GM04503 (cell line): ENCODE measurements around the gene TREML1.

Experiments used
- DNase-seq: peaks from one replicate; pipeline ENCODE4 v3.0.0-alpha.2; 2012; ENCODE audit warnings: low read depth

TREML1 gene

DNA sequence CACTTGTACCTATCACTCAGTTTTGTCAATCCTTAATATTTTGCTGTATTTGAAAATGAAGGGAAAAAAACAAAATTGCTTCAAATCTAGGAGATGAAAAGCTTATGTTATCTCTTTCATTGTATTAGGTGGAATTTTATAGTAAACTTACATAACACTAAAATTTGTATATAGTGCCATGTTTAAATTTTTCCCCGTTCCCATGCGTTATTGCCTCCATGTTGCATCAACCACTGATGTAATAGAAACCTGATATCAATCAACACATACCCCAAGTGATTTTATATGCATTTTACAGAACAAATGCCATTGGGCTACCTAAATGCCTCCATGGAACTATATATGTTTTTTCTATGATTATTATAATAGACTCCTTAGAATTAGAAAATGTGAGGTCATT, 23.5 kb upstream of the TREML1 start:
- no peak for DNase-seq

DNA sequence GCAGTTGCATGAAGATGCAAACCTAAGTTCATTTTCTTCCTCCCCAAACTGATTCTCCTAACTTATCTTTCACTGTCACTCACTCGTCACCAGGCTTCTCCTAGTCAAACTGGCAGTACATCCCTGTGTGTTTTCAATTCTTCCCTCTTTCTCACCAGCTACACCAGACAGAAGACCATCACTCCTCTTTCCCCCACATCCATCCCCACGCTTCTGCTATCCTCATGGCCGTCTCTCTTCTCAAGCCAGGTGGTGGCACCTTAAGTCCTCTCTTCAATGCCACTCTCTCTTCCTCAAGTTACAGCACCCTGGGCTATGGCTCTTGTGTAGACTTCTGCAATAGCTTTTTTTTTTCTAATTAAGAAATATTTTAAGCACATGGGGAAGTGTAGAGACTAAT, 23.1 kb upstream of the TREML1 start:
- no peak for DNase-seq

DNA sequence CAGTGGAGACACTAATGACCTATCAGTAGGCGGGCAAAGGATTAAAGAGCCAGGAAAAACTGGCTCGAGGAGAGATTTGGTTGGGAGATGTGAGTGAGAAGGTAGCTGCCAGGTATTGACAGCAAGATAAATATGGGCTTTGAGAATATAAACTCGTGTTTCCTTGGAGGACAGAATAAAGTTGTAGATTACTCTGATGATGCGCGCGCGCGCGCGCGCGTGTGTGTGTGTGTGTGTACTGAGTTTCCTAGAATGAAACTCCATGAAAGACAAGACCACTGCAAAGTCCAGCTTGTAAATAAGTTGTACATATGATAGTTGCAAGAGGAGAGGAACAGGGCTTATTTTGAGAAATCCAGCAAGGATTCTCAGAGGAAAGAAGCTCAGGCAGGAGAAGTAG, 22.0 kb upstream of the TREML1 start:
- DNase-seq, result no peak

- DNase-seq, result no peak
These were observed 20.9 kb upstream of the TREML1 start for GRCh38 chr6:41175084-41175483.

DNA sequence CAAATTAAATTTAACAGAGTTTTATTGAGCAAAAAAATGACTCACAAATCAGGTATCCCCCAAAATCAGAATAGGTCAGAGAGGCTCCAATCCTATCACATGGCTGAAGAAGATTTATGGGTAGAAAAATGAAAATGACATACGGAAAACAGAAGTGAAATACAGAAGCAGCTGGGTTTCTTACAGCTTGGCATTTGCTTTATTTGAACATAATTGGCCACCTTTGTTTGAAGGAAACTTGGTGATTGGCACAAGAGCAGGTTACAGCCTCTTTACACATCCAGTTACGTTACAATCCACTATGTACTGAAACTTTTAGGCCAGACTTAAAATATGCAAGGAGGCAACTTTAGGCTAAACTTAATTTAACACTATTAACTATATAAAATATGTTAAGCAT, 20.5 kb upstream of the TREML1 start:
- DNase-seq, result no peak

GRCh38 chr6:41171908-41172307, 17.8 kb upstream of the TREML1 start:
- no peak for DNase-seq

DNA sequence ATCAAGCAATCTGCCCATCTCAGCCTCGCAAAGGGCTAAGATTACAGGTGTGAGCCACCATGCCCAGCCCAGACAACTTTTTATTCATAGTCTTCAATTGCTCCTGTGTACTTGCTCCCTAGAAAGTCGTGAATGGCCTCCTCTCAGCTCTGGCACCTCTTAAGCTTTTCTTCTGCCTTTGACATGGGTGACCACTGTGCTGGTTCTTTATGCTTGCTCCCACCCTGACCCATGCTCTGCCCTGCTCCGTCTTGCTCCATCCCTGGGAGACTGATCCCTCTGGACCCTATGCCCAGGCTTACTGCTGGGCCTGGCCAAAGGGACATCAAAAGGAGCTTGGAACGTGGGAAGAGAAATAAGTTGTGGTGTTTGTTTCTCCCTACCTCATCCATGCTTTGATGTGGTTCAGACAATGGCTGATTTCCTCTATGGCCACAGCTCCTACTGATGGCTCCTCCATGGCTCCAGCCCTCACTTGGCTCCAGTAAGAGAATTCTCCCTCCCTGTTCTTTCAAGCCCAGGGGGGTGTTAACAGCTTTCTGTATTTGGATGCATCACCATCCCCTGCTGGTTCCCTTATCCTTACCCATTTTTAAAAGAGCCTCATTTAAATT, 16.5 kb upstream of the TREML1 start:
- no peak for DNase-seq

GRCh38 chr6:41167173-41167963, 13.2 kb upstream of the TREML1 start:
- DNase-seq, result no peak

GRCh38 chr6:41164551-41165120, 10.5 kb upstream of the TREML1 start:
- no peak for DNase-seq

GRCh38 chr6:41163419-41163717, 9.2 kb upstream of the TREML1 start:
- DNase-seq, result no peak

DNA sequence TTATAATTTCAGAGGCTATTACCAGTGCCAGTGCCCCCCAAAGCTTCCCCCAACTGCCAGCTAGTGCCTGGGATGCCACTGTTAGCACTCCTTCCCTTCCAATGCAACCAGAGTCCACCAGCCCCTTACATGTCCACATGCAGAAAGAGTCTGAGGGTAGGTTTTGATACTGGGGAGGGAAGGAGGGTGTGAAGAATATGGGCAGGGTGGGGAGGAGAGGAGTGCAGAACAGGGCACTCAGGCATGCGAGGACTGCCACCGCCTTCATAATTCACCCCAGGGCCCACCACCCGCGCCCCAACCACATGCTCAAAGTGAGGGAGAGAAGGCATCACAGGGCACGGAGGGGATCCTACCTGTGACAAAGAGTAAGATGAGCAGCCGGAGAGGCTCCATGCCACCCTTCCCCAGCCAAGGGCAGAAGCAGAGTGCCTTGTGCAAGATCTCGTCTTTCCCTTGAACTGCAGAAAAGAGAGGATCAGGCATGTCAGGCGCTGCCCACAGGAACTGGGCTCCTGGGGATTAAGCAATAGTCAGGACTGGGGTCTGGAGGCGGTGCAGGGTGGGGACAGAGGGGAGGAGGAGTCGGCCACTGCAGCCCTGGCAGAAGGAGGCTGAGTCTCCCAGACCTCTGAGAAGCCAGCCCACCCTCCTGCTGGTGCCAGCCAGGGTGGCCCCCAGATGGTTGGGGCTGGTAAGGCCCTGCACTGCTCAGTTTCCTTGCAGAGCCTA, 8.7 kb upstream of the TREML1 start, which contains the start of gene TREM2:
Gene TREM2 (minus strand): TSS at position 430 of the 732 bp plus-strand sequence. CDS start 34 bp downstream, at position 396.
- DNase-seq, result no peak

DNA sequence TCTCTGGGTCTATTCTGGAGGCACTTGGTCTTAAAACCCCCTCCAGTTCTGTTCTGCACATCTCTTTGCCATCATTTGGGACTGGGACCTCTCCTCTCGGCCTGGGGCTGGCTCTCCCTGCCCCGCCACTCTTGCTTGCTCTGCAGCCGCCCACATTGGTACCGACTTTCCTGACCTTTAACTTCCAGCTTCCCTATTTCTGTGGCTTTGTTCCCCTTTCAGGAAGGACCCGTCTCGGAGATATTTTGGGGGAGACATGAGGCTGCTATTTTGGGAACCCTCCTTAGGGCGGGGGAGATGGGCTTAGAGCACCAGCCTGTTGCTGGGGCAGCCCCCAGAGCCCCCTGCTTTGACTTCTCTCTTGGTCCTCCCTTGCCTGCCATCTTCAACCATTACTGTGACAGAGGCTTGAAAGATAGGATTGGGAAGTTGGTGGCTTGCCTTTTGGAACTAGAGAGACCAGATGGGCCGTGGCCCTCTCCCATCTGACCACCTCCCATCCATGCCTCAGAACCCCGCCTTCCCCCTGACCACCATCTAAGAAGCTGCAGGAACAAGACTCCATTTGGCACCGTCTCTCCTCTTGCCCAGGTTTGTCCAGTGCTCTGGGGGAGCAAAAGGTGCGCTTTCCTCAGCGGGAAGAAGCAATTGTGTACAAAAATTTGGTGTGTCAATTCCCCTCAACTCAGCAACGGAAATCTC, 7.9 kb upstream of the TREML1 start:
- no peak for DNase-seq

DNA sequence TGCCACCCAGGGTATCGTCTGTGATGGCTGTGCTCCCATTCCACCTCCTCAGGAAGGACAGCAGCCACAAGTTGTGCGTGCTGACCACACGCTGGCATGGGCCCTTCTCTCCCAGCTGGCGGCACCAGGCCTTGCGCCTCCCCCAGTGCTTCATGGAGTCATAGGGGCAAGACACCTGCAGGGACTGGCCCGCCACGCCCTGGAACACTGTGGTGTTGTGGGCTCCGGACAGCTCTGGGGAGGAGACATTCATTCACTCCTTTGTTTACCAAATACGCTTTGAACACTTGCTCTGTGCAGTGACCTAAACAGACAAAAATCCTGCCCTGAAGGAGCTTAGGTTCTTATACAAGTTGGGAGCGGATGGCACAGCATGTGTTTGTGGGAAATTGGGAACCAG, 7.2 kb upstream of the TREML1 start:
- no peak for DNase-seq

- no peak for DNase-seq
These were observed 6.8 kb upstream of the TREML1 start for GRCh38 chr6:41160933-41161332.

DNA sequence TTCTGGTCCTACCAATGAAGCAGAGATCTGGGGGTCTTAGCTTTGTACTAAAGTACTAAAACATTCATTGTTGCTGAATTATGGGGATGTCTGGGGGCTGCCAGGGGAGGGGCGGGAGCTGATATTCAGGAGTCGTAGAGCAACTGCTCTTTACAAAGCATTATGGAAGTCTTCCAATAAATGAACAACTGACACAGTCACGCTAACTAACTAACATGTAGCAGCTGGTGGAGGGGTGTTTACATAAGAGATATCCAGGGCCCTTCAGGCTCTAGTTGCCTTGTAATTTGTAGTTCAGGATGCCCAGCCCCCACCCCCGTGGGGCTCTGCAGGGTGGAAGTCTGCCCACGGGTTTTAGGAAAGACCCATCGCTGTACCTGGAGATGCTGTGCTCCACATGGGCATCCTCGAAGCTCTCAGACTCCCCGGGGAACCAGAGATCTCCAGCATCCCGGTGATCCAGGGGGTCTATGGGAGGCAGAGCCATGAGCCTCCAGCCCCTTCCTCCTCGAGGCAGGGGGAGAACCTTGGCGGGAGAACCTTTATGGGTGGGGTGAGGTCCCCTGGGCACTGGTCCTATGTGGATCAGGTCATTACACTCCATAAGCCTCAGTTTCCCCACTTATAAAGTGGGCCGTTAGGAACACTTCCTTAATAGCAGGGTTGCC, 5.4 kb upstream of the TREML1 start:
- DNase-seq, result no peak

DNA sequence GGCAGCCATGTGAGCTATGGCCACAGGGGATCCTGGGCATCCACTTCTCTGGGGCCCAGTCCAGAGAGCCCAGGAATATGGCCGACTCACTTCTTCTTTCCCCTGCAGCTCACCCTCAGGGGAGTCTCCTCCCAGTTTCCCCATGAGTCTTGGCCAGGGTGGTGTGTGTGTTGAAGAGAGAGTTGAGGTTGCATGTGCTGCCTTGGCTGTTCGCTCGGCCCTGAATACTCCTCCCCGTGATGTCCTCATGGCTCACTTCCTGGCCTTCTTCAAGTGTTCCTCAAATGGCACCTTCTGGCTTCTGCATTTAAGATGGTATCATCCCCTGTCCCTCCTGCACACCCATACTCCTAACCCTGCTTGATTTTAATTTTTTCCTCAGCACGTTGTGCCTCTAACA, 3.2 kb upstream of the TREML1 start:
- no peak for DNase-seq

DNA sequence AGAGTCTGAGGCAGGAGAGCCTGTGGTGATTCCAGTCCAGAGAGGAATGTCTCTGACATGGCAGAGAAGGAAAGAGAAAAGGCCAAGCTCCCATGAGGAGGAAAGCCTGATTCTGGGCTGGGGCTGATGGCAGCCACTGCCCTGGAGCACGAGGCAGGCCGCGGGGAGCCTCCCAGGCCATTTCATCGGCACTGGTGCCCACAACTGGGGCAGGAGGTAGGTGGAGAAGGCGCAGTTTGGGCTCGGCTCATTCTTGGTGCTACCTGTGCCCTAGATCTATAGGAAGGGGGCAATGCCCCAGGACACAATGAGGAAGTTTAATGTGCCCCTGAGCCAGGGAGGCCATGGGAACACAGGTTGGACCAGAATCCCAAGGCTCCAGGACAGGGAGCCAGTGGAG, 2.6 kb upstream of the TREML1 start:
- no peak for DNase-seq

DNA sequence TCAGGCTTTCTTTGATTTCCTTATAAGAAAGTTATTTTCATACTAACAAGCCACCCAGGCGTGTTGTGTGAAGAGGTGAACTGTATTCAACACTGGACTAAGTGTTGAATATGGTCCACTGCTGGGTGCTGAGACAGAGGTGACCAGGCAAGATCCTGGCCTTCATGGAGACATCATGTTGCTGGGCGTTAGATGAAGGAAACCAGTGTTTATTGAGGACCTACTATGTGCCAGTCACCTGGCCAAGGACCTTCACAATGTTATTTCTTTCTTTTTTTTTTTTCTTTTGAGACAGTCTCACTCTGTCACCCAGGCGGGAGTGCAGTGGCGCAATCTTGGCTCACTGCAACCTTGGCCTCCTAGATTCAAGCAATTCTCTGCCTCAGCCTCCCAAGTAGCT, 1.9 kb upstream of the TREML1 start:
- no peak for DNase-seq

DNA sequence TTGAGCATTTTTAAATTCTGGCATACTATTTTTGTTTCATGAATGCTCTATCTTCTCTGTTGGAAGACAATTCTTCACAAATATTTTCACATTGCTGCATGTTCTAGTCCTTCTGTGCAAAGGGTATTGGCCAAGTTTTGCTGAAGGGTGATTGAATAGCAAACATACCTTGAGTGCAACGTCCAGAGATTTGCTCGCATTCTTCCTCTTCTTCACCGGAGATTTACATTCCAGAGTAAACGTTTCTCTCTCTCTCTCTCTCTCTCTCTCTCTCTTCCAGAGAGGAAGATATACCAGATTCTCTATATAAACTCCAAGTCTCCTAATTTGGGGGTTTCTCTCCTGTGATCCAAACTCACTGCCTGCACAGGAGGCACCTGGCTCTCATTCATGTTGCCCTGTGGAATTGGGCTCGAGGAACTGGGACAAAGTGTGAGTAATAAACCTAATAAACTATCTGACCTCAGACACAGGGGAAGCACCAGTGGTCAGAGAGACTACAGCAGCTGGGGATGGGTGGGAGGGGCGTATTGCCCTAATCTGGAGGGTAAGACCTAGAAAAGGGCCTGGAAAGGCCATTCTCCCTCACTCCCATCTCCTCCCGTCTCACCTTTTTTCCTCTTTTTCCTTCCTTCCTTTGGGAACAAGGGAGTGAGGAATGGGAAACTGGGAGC, 1.1 kb upstream of the TREML1 start:
- DNase-seq, result no peak

DNA sequence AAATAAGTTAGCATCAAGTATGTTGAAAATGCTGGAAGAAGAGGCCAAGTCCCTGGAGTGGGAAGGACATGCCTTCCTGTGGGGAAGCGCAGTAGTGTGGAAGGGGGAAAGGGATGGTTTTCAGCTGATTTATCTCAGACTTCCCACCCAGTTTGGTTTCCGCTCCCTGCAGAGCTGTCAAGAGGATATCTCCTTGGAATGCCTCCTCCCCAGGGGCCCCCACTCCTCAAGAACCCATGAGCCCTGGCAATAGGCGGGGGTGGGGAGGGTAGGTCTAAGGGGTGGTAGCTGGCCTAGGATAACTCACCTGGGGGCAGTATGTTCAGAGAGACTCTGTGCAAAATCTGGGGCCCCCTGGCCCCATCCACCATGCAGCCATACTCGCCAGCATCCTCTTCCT, 696 bp downstream of the TREML1 start:
- no peak for DNase-seq

- DNase-seq, result no peak
These were observed 3.5 kb downstream of the TREML1 start for GRCh38 chr6:41150671-41151070.
